K562 (cell line): ENCODE data around the gene FBXO46. TPM values are rescaled to one million over a fixed set of nuclear protein-coding genes. Genes with fewer than 3 reads are reported as not detected.
A peak's percentile ranks its signal among the peaks of the same experiment; 100 is the strongest.

Experiments
- CEBPB ChIP-seq: fragments of 450-650 bp; IDR thresholded peaks from 2 replicates; pipeline ENCODE4 v1.6.1; 2016; ENCODE audit warnings: missing genetic modification characterization, missing compliant biosample characterization
- DACH1 ChIP-seq: fragments of 450-650 bp; IDR thresholded peaks from 2 replicates; pipeline ENCODE4 v1.6.1; 2018; ENCODE audit not compliant: partially characterized antibody
- NFIX ChIP-seq: fragments of 250-450 bp; sonication (Bioruptor Pico); IDR thresholded peaks from 2 replicates; pipeline ENCODE4 v1.4.0; 2020; ENCODE audit warnings: low read depth, mild to moderate bottlenecking, moderate library complexity
- NFYB ChIP-seq: IDR thresholded peaks from 2 replicates; pipeline ENCODE4 v1.6.1; 2011; ENCODE audit warnings: mild to moderate bottlenecking, moderate library complexity; ENCODE audit not compliant: insufficient read length; ENCODE audit errors: extremely low read depth
- PCBP1 ChIP-seq: fragments of 200-400 bp; formaldehyde crosslinking; IDR thresholded peaks from 2 replicates; pipeline ENCODE4 v1.6.1; 2018; ENCODE audit warnings: mild to moderate bottlenecking, low read depth, low read length; ENCODE audit not compliant: poor library complexity, severe bottlenecking
- RAD51 ChIP-seq: fragments of 450-650 bp; IDR thresholded peaks from 2 replicates; pipeline ENCODE4 v1.7.1; 2016; ENCODE audit warnings: low read depth, mild to moderate bottlenecking, borderline replicate concordance
- RNF2 ChIP-seq: sonication (generic); IDR thresholded peaks from 2 replicates; pipeline ENCODE4 v1.6.1; 2016
- SP1 ChIP-seq: sonication (generic); formaldehyde crosslinking; IDR thresholded peaks from 2 replicates; pipeline ENCODE4 v1.8.1; 2022; ENCODE audit warnings: mild to moderate bottlenecking, missing genetic modification reagents
- SRSF1 ChIP-seq: fragments of 200-400 bp; formaldehyde crosslinking; IDR thresholded peaks from 2 replicates; pipeline ENCODE4 v1.6.1; 2017; ENCODE audit warnings: mild to moderate bottlenecking, low read depth, low read length, moderate library complexity
- polyA plus RNA-seq, 8 experiments: library from polyadenylated mRNA; depleted of rRNA in 4 of 8; stranded (reverse) in 5 of 8; unstranded in 3 of 8; fragments of >200 nt; fragmentation: Nextera tagmentation in 2 of 8; fragmentation: Illumina TruSeq in 1 of 8; extraction: Ambion mirVana in 2 of 8; extraction: Trizol in 1 of 8; gene quantifications; 2 replicates each; pipeline versions ENCODE4 v1.2.1 to v1.2.3, GENCODE V29; 2011 to 2014; ENCODE audit warnings: inconsistent platforms in 1 of 8, missing spikeins in 1 of 8
- total RNA-seq, 7 experiments: library from RNA; depleted of rRNA in 6 of 7; stranded (reverse); fragments of >200 nt in 6 of 7; fragmentation: Illumina TruSeq in 2 of 7; extraction: Trizol in 2 of 7; gene quantifications; 2 replicates each; pipeline versions ENCODE4 v1.2.1 to v1.2.3, GENCODE V29; 2011 to 2021; ENCODE audit warnings: low replicate concordance in 1 of 7
- TF ChIP-seq, protein P1 (sequence below), 2 experiments: fragments of 450-650 bp in 1 of 2; sonication (generic) in 1 of 2; formaldehyde crosslinking; conservative IDR thresholded peaks; 2 replicates each; pipeline versions ENCODE4 v1.4.0 to v1.8.1; 2020 to 2022; ENCODE audit warnings: mild to moderate bottlenecking in 1 of 2, missing genetic modification reagents in 1 of 2
- TF ChIP-seq, protein P2 (sequence below): fragments of 450-650 bp; conservative IDR thresholded peaks from 2 replicates; pipeline ENCODE4 v1.6.1; 2016; ENCODE audit warnings: missing genetic modification characterization, low read depth, mild to moderate bottlenecking, missing compliant biosample characterization, moderate library complexity
- TF ChIP-seq, protein P3 (sequence below): fragments of 250-450 bp; sonication (Bioruptor Pico); IDR thresholded peaks from 2 replicates; pipeline ENCODE4 v1.4.0; 2020; ENCODE audit warnings: mild to moderate bottlenecking, moderate library complexity, borderline replicate concordance
- TF ChIP-seq, protein P4 (sequence below): sonication (generic); formaldehyde crosslinking; IDR thresholded peaks from 2 replicates; pipeline ENCODE4 v1.8.0; 2022; ENCODE audit warnings: mild to moderate bottlenecking, missing genetic modification reagents
- TF ChIP-seq, protein P5 (sequence below): sonication (generic); IDR thresholded peaks from 2 replicates; pipeline ENCODE4 v1.6.1; 2016
- TF ChIP-seq, protein P6 (sequence below): sonication (generic); formaldehyde crosslinking; IDR thresholded peaks from 2 replicates; pipeline ENCODE4 v1.8.1; 2023; ENCODE audit warnings: mild to moderate bottlenecking, missing genetic modification reagents, moderate library complexity

FBXO46 gene
- total and polyA plus RNA-seq, 9 of the 15 experiments (the other 6 are each of a cell fraction or from before 2014, with no cell fraction given), result 1.5 to 36.1 (median 7.3) TPM

DNA sequence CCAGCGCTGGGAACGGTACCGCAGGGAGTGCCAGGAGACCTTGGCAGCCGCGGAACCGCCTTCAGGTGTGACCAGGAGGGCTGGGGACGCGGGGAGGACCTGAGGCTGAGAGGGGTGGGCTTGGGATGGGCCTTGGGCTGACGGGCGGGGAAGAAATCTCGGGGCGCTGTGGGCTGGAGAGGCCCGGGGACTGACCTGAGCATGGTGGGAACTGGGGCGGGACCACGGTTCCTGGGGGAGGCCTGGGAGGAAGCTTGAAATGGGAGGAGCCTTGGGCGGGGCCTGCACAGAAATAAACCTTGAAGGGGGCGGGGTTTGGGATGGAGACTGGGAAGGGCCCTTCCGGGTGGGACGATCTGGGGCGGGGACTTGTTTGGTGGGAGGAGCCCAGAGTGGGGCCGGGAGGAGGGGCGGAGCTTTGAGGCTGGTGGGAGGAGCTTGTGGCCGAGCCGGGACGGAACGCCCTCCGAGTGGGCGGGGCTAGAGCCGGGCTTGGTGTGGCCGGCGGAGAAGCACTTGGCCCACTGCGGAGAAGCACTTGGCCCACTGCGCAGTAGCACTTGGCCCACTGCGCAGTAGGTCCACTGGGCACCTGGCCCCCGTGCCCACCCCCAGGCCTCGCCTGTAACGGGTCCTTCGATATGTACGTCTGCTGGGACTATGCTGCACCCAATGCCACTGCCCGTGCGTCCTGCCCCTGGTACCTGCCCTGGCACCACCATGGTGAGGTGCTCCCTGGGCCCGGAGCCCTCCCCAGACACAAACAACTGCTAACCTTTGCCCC lies 59.8 kb downstream of the FBXO46 start (continued):
- TF ChIP-seq, protein P1, sequence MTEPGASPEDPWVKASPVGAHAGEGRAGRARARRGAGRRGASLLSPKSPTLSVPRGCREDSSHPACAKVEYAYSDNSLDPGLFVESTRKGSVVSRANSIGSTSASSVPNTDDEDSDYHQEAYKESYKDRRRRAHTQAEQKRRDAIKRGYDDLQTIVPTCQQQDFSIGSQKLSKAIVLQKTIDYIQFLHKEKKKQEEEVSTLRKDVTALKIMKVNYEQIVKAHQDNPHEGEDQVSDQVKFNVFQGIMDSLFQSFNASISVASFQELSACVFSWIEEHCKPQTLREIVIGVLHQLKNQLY (CRISPR knock-in tag; conservative IDR thresholded peaks at IDR 0.05), result no peak
- TF ChIP-seq, protein P2, sequence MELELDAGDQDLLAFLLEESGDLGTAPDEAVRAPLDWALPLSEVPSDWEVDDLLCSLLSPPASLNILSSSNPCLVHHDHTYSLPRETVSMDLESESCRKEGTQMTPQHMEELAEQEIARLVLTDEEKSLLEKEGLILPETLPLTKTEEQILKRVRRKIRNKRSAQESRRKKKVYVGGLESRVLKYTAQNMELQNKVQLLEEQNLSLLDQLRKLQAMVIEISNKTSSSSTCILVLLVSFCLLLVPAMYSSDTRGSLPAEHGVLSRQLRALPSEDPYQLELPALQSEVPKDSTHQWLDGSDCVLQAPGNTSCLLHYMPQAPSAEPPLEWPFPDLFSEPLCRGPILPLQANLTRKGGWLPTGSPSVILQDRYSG (tag), result no peak
- TF ChIP-seq RNF2 (no peak), DACH1 (no peak), SRSF1 (no peak), SP1 (peak; percentile 82), PCBP1 (peak; percentile 64), RAD51 (no peak), NFYB (no peak), NFIX (no peak), CEBPB (tag) (no peak)
- TF ChIP-seq, protein P3, sequence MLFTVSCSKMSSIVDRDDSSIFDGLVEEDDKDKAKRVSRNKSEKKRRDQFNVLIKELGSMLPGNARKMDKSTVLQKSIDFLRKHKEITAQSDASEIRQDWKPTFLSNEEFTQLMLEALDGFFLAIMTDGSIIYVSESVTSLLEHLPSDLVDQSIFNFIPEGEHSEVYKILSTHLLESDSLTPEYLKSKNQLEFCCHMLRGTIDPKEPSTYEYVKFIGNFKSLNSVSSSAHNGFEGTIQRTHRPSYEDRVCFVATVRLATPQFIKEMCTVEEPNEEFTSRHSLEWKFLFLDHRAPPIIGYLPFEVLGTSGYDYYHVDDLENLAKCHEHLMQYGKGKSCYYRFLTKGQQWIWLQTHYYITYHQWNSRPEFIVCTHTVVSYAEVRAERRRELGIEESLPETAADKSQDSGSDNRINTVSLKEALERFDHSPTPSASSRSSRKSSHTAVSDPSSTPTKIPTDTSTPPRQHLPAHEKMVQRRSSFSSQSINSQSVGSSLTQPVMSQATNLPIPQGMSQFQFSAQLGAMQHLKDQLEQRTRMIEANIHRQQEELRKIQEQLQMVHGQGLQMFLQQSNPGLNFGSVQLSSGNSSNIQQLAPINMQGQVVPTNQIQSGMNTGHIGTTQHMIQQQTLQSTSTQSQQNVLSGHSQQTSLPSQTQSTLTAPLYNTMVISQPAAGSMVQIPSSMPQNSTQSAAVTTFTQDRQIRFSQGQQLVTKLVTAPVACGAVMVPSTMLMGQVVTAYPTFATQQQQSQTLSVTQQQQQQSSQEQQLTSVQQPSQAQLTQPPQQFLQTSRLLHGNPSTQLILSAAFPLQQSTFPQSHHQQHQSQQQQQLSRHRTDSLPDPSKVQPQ, result no peak
- TF ChIP-seq, protein P4, sequence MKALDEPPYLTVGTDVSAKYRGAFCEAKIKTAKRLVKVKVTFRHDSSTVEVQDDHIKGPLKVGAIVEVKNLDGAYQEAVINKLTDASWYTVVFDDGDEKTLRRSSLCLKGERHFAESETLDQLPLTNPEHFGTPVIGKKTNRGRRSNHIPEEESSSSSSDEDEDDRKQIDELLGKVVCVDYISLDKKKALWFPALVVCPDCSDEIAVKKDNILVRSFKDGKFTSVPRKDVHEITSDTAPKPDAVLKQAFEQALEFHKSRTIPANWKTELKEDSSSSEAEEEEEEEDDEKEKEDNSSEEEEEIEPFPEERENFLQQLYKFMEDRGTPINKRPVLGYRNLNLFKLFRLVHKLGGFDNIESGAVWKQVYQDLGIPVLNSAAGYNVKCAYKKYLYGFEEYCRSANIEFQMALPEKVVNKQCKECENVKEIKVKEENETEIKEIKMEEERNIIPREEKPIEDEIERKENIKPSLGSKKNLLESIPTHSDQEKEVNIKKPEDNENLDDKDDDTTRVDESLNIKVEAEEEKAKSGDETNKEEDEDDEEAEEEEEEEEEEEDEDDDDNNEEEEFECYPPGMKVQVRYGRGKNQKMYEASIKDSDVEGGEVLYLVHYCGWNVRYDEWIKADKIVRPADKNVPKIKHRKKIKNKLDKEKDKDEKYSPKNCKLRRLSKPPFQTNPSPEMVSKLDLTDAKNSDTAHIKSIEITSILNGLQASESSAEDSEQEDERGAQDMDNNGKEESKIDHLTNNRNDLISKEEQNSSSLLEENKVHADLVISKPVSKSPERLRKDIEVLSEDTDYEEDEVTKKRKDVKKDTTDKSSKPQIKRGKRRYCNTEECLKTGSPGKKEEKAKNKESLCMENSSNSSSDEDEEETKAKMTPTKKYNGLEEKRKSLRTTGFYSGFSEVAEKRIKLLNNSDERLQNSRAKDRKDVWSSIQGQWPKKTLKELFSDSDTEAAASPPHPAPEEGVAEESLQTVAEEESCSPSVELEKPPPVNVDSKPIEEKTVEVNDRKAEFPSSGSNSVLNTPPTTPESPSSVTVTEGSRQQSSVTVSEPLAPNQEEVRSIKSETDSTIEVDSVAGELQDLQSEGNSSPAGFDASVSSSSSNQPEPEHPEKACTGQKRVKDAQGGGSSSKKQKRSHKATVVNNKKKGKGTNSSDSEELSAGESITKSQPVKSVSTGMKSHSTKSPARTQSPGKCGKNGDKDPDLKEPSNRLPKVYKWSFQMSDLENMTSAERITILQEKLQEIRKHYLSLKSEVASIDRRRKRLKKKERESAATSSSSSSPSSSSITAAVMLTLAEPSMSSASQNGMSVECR (CRISPR knock-in tag), result peak; percentile 45; the same call in 1 of the 2 replicates
- TF ChIP-seq, protein P5, sequence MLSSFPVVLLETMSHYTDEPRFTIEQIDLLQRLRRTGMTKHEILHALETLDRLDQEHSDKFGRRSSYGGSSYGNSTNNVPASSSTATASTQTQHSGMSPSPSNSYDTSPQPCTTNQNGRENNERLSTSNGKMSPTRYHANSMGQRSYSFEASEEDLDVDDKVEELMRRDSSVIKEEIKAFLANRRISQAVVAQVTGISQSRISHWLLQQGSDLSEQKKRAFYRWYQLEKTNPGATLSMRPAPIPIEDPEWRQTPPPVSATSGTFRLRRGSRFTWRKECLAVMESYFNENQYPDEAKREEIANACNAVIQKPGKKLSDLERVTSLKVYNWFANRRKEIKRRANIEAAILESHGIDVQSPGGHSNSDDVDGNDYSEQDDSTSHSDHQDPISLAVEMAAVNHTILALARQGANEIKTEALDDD, result no peak
- TF ChIP-seq, protein P6, sequence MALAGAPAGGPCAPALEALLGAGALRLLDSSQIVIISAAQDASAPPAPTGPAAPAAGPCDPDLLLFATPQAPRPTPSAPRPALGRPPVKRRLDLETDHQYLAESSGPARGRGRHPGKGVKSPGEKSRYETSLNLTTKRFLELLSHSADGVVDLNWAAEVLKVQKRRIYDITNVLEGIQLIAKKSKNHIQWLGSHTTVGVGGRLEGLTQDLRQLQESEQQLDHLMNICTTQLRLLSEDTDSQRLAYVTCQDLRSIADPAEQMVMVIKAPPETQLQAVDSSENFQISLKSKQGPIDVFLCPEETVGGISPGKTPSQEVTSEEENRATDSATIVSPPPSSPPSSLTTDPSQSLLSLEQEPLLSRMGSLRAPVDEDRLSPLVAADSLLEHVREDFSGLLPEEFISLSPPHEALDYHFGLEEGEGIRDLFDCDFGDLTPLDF, result no peak
